B cell (primary cell): ENCODE data around the gene ERN1. TPM values are rescaled to one million over a fixed set of nuclear protein-coding genes. Genes with fewer than 3 reads are reported as not detected.

Source experiments
- ATAC-seq: fragments of 200-7000 bp; cut with Tn5 transposase; one replicate; pipeline ENCODE4 v1.10.0; 2021; ENCODE audit warnings: low read depth, mild to moderate bottlenecking, moderate number of reproducible peaks, moderate library complexity
- CTCF ChIA-PET: fragments of 350-600 bp; sonication (Branson Sonifier 250); formaldehyde crosslinking; loops from one replicate; lab custom pipeline; 2021; ENCODE audit warnings: antibody characterized with exemption, inconsistent platforms; lab: Charles Lee
- POLR2A ChIA-PET: fragments of 350-600 bp; sonication (Branson Sonifier 250); formaldehyde crosslinking; loops from one replicate; lab custom pipeline; 2021; ENCODE audit warnings: antibody characterized with exemption; lab: Charles Lee
- DNase-seq: peaks from one replicate; pipeline ENCODE4 v3.0.0; 2013
- H2AFZ ChIP-seq: 2 replicates; pipeline ENCODE4 v1.6.1; 2012; ENCODE audit warnings: mild to moderate bottlenecking, low read depth, low read length; ENCODE audit not compliant: insufficient read depth, poor library complexity, severe bottlenecking
- H3K27ac ChIP-seq, 2 donors: 1 replicate in 1 of 2; 2 replicates in 1 of 2; pipeline ENCODE4 v1.5.1; 2012 to 2013; ENCODE audit warnings: low read length in 2 of 2, mild to moderate bottlenecking in 2 of 2, moderate library complexity in 1 of 2
- H3K27me3 ChIP-seq, 4 experiments: fragments of 200-600 bp in 1 of 4; sonication (generic) in 1 of 4; replicated peaks in 1 of 4; 1 replicate in 2 of 4; 2 replicates in 2 of 4; pipeline versions ENCODE4 v1.6.1 to v1.7.0; 2013 to 2016; ENCODE audit warnings: low read length in 3 of 4, mild to moderate bottlenecking in 2 of 4, mixed read lengths in 1 of 4, moderate library complexity in 1 of 4; ENCODE audit not compliant: insufficient read depth in 4 of 4, control insufficient read depth in 3 of 4; ENCODE audit errors: control extremely low read depth in 1 of 4
- H3K36me3 ChIP-seq, 2 experiments: replicated peaks in 1 of 2; 1 replicate in 1 of 2; 2 replicates in 1 of 2; pipeline versions ENCODE4 v1.6.1 to v1.7.1; 2013; ENCODE audit warnings: low read length in 1 of 2; ENCODE audit not compliant: insufficient read depth in 2 of 2, control insufficient read depth in 1 of 2; ENCODE audit errors: control extremely low read depth in 1 of 2, extremely low read depth in 1 of 2
- H3K4me1 ChIP-seq, 2 donors: fragments of 200-600 bp in 1 of 2; sonication (generic) in 1 of 2; 1 replicate in 1 of 2; 2 replicates in 1 of 2; pipeline versions ENCODE4 v1.5.1 to v1.6.1; 2013 to 2017; ENCODE audit warnings: low read length in 2 of 2; ENCODE audit not compliant: control insufficient read depth in 2 of 2, insufficient read depth in 2 of 2
- H3K4me2 ChIP-seq: replicated peaks from 2 replicates; pipeline ENCODE3; 2012; ENCODE audit warnings: mild to moderate bottlenecking, low read depth, low read length; ENCODE audit not compliant: poor library complexity, severe bottlenecking
- H3K4me3 ChIP-seq, 5 experiments: fragments of 200-600 bp in 1 of 5; sonication (generic) in 1 of 5; 1 replicate in 3 of 5; 2 replicates in 2 of 5; pipeline versions ENCODE4 v1.5.1 to v1.7.0; 2011 to 2016; ENCODE audit warnings: low read length in 4 of 5, mild to moderate bottlenecking in 4 of 5, low read depth in 2 of 5, control low read depth in 1 of 5, moderate library complexity in 1 of 5; ENCODE audit not compliant: insufficient read depth in 1 of 5; ENCODE audit errors: control extremely low read depth in 1 of 5, extremely low read depth in 1 of 5
- H3K79me2 ChIP-seq: fragments of 200-600 bp; sonication (generic); one replicate; pipeline ENCODE4 v1.6.0; 2016; ENCODE audit warnings: low read length; ENCODE audit not compliant: control insufficient read depth, insufficient read depth
- H3K9ac ChIP-seq: fragments of 200-600 bp; sonication (generic); 2 replicates; pipeline ENCODE4 v1.6.1; 2017; ENCODE audit warnings: mild to moderate bottlenecking, low read length, moderate library complexity
- H3K9me3 ChIP-seq, 3 donors: one replicate each; pipeline versions ENCODE4 v1.6.1 to v1.7.1; 2013; ENCODE audit warnings: low read length in 2 of 3; ENCODE audit not compliant: control insufficient read depth in 2 of 3, insufficient read depth in 1 of 3; ENCODE audit errors: control extremely low read depth in 1 of 3
- H4K20me1 ChIP-seq: 2 replicates; pipeline ENCODE4 v1.6.0; 2012; ENCODE audit warnings: mild to moderate bottlenecking, low read length; ENCODE audit not compliant: insufficient read depth, control insufficient read depth, poor library complexity, severe bottlenecking
- H3K27ac Mint-ChIP-seq: one replicate; pipeline ENCODE4 v1.8.0; 2021; ENCODE audit warnings: mixed read lengths
- H3K27me3 Mint-ChIP-seq: one replicate; pipeline ENCODE4 v1.8.0; 2021; ENCODE audit warnings: mixed read lengths
- H3K4me1 Mint-ChIP-seq: one replicate; pipeline ENCODE4 v1.8.0; 2021; ENCODE audit warnings: mixed read lengths
- H3K4me3 Mint-ChIP-seq: one replicate; pipeline ENCODE4 v1.8.0; 2021; ENCODE audit warnings: mixed read lengths
- H3K9me3 Mint-ChIP-seq: one replicate; pipeline ENCODE4 v1.8.0; 2022; ENCODE audit warnings: mixed read lengths; ENCODE audit not compliant: insufficient read depth
- EZH2 ChIP-seq: IDR thresholded peaks from 2 replicates; pipeline ENCODE4 v1.6.1; 2012; ENCODE audit warnings: borderline replicate concordance, low read depth, mild to moderate bottlenecking, moderate library complexity, low read length; ENCODE audit not compliant: insufficient read depth, poor library complexity, severe bottlenecking
- WGBS: methylation state at CpG from one replicate; pipeline ENCODE4 v1.1.5; 2013; ENCODE audit warnings: missing lambda C conversion rate; ENCODE audit not compliant: insufficient coverage; 5-methylcytosine and 5-hydroxymethylcytosine counted together
- intact Hi-C: fragments of 100-400 bp; cut with micrococcal nuclease; formaldehyde crosslinking; loops from one replicate; pipeline ENCODE4 v1.10.0; 2022
- polyA plus RNA-seq: library from polyadenylated mRNA; depleted of rRNA; stranded (reverse); fragments of >200 nt; gene quantifications from 2 replicates; pipeline ENCODE4 v1.2.3, GENCODE V29; 2012
- total RNA-seq, 2 donors: library from RNA; stranded (reverse); fragments of 120-200 nt in 1 of 2; gene quantifications; 1 replicate in 1 of 2; 2 replicates in 1 of 2; pipeline versions ENCODE4 v1.2.3 to v1.2.4, GENCODE V29; 2013 to 2022
- TF ChIP-seq, protein P1 (sequence below): fragments of 200-600 bp; IDR thresholded peaks from one replicate; pipeline ENCODE4 v1.8.0; 2022; ENCODE audit warnings: antibody characterized with exemption, mild to moderate bottlenecking

Gene ERN1
- total and polyA plus RNA-seq, 2 donors (not counting 1 experiment from before 2014, with no cell fraction given), result 7.0 to 19.4 TPM

DNA sequence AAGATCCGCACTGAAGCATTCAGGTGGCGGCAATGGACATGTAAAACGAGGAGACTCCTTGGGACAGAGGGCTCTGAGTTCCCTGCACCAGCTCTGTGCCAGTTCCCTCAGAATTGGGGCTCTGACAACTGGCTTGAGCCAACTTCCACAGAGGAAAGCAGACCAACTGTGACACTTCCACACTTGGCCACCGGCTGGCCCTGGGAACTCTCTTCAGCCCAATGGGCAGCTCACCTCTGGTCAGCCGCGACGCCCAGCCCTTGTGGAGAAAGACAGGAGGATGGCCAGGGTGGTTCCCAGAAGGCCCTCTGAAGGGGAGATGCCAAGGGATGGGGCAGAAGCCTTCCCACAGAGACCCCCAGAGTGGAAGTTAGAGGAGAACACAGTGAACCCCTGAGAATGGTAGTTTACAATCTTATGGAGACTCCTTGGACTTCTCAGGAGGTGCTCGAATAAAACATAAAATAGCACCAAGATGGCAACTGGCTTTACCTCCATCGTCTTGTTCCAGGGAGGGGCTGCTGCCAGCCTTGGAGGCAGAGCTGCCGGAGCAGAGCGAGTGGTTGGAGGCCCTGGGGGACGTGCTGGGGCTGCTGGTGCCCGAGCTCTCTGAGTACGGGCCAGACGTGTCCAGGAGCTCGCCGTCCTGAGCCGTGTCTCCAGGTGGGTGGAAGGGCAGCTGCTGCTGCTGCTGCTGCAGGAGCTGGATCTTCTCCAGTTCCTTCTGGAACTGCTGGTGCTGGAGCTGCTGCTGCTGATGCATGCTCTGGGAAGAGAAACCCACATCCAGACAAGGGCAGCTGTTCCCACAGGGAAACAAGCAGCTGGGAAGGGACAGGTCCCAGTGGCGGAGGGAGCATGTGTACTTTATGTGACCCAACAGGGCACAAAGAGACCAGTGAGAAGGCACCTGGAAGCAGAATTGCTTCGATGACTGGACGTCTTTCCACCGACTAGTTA, 74.5 kb downstream of the ERN1 start:
- peaks cover 12 to 22% of the 10 kb centered on the region in 2 donors for H3K4me1 ChIP-seq
- no peak overlapping the region for H3K27ac ChIP-seq
- Mint-ChIP-seq H3K4me1 (peaks cover 22% of the 10 kb centered on the region), H3K4me3 (no peak overlapping the region), H3K9me3 (no peaks in the 10 kb centered on the region), H3K27ac (no peak overlapping the region), H3K27me3 (no peaks in the 10 kb centered on the region)
- no peak overlapping the region for H2AFZ ChIP-seq
- ChIA-PET CTCF (interaction anchor here (0.6 to 3.0 kb wide), 3 partner anchors 26 to 78 kb away, joined by 3 to 9 read pairs (median 7); no protein-coding TSS in a partner anchor), POLR2A (no interaction called here)
- ATAC-seq, result no peak
- no peak overlapping the region for H3K9ac ChIP-seq
- no peak overlapping the region for H3K4me2 ChIP-seq
- TF ChIP-seq EZH2, result no peak
- TF ChIP-seq, protein P1, sequence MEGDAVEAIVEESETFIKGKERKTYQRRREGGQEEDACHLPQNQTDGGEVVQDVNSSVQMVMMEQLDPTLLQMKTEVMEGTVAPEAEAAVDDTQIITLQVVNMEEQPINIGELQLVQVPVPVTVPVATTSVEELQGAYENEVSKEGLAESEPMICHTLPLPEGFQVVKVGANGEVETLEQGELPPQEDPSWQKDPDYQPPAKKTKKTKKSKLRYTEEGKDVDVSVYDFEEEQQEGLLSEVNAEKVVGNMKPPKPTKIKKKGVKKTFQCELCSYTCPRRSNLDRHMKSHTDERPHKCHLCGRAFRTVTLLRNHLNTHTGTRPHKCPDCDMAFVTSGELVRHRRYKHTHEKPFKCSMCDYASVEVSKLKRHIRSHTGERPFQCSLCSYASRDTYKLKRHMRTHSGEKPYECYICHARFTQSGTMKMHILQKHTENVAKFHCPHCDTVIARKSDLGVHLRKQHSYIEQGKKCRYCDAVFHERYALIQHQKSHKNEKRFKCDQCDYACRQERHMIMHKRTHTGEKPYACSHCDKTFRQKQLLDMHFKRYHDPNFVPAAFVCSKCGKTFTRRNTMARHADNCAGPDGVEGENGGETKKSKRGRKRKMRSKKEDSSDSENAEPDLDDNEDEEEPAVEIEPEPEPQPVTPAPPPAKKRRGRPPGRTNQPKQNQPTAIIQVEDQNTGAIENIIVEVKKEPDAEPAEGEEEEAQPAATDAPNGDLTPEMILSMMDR, result no peak
- H3K36me3 ChIP-seq, result peaks cover 0 to 12% of the 10 kb centered on the region in 2 experiments
- H3K4me3 ChIP-seq, result no peak overlapping the region
- no peak for DNase-seq
- intact Hi-C loops, result no loop called here
- H3K27me3 ChIP-seq, result no peaks in the 10 kb centered on the region
- H4K20me1 ChIP-seq, result no peaks in the 10 kb centered on the region
- no peaks in the 10 kb centered on the region for H3K9me3 ChIP-seq
- H3K79me2 ChIP-seq, result no peaks in the 10 kb centered on the region
- 97% methylated on average over 18 of the region's 22 CpGs for WGBS

- intact Hi-C loops, result no loop called here
Observed at GRCh38 chr17:64054304-64054703, 75.6 kb downstream of the ERN1 start.

More at GRCh38 chr17:64054304-64054703, 75.6 kb downstream of the ERN1 start:
- Histone ChIP-seq H3K9me3 (no peaks in the 10 kb centered on the region), H3K27me3 (no peaks in the 10 kb centered on the region), H3K36me3 (peaks cover 0 to 12% of the 10 kb centered on the region in 2 experiments), H3K4me3 (no peak overlapping the region), H3K27ac (no peak overlapping the region), H4K20me1 (no peaks in the 10 kb centered on the region), H3K79me2 (no peaks in the 10 kb centered on the region), H2AFZ (no peak overlapping the region), H3K9ac (no peak overlapping the region), H3K4me1 (peaks cover 12 to 22% of the 10 kb centered on the region in 2 donors), H3K4me2 (no peak overlapping the region)
- 96% methylated on average over 15 of the region's 21 CpGs for WGBS
- Mint-ChIP-seq H3K4me1 (peaks cover 19% of the 10 kb centered on the region), H3K4me3 (no peak overlapping the region), H3K27me3 (no peaks in the 10 kb centered on the region), H3K9me3 (no peaks in the 10 kb centered on the region), H3K27ac (no peak overlapping the region)
- DNase-seq (no peak), ATAC-seq (no peak)
- TF ChIP-seq EZH2, result no peak
- TF ChIP-seq, protein P1, result no peak
- ChIA-PET POLR2A (no interaction called here), CTCF (interaction anchor here (1.9 kb wide), 1 partner anchor 26 kb away, joined by 11 read pairs; no protein-coding TSS in a partner anchor)
